HepG2 (cell line): Measurements from ENCODE around the gene MXD3. TPM values are rescaled to one million over a fixed set of nuclear protein-coding genes. Genes with fewer than 3 reads are reported as not detected.

Experiments
- ARID4A ChIP-seq: sonication (generic); formaldehyde crosslinking; IDR thresholded peaks from 2 replicates; pipeline ENCODE4 v1.5.0; 2020; ENCODE audit warnings: mild to moderate bottlenecking, missing genetic modification reagents, borderline replicate concordance
- CHD4 ChIP-seq: fragments of 200-600 bp; sonication (generic); IDR thresholded peaks from 2 replicates; pipeline ENCODE4 v1.7.0; 2017; ENCODE audit warnings: mild to moderate bottlenecking, low read length, borderline replicate concordance
- CREBL2 ChIP-seq: sonication (generic); formaldehyde crosslinking; IDR thresholded peaks from 2 replicates; pipeline ENCODE4 v1.8.1; 2023; ENCODE audit warnings: missing genetic modification reagents, mild to moderate bottlenecking, borderline replicate concordance
- DDIT3 ChIP-seq: sonication (generic); formaldehyde crosslinking; IDR thresholded peaks from 2 replicates; pipeline ENCODE4 v1.4.0; 2020; ENCODE audit warnings: mild to moderate bottlenecking, missing genetic modification reagents
- ELF3 ChIP-seq: IDR thresholded peaks from 2 replicates; pipeline ENCODE4 v1.6.1; 2016; ENCODE audit warnings: missing genetic modification reagents, missing compliant biosample characterization
- IRX3 ChIP-seq: sonication (generic); formaldehyde crosslinking; IDR thresholded peaks from 2 replicates; pipeline ENCODE4 v1.8.1; 2023; ENCODE audit warnings: mild to moderate bottlenecking, low read depth, missing genetic modification reagents, borderline replicate concordance
- NKX3-1 ChIP-seq: sonication (generic); formaldehyde crosslinking; IDR thresholded peaks from 2 replicates; pipeline ENCODE4 v1.5.0; 2020; ENCODE audit warnings: missing genetic modification reagents
- PCBP1 ChIP-seq: fragments of 200-400 bp; formaldehyde crosslinking; IDR thresholded peaks from 2 replicates; pipeline ENCODE4 v1.6.1; 2017; ENCODE audit warnings: mild to moderate bottlenecking, low read depth, low read length, borderline replicate concordance
- SETDB1 ChIP-seq: sonication (generic); formaldehyde crosslinking; IDR thresholded peaks from 2 replicates; pipeline ENCODE4 v1.5.1; 2020; ENCODE audit warnings: missing genetic modification reagents, mild to moderate bottlenecking, borderline replicate concordance
- YY1 ChIP-seq: IDR thresholded peaks from 2 replicates; pipeline ENCODE4 v1.6.1; 2011; ENCODE audit warnings: low read length, low read depth, moderate library complexity, mild to moderate bottlenecking; ENCODE audit not compliant: insufficient read depth, insufficient replicate concordance
- ZBED4 ChIP-seq: sonication (generic); formaldehyde crosslinking; IDR thresholded peaks from 2 replicates; pipeline ENCODE4 v1.4.0; 2020; ENCODE audit warnings: missing genetic modification reagents, borderline replicate concordance
- ZMAT3 ChIP-seq: sonication (generic); formaldehyde crosslinking; conservative IDR thresholded peaks from 2 replicates; pipeline ENCODE4 v1.7.0; 2021; ENCODE audit warnings: missing genetic modification reagents
- ZMYM4 ChIP-seq: sonication (generic); formaldehyde crosslinking; IDR thresholded peaks from 2 replicates; pipeline ENCODE4 v1.8.1; 2023; ENCODE audit warnings: mild to moderate bottlenecking, missing genetic modification reagents
- ZNF234 ChIP-seq: sonication (generic); formaldehyde crosslinking; conservative IDR thresholded peaks from 2 replicates; pipeline ENCODE4 v1.5.1; 2020; ENCODE audit warnings: mild to moderate bottlenecking, missing genetic modification reagents
- ZNF280B ChIP-seq: sonication (generic); formaldehyde crosslinking; IDR thresholded peaks from 2 replicates; pipeline ENCODE4 v1.5.0; 2020; ENCODE audit warnings: missing genetic modification reagents, mild to moderate bottlenecking, borderline replicate concordance
- ZNF451 ChIP-seq: sonication (generic); formaldehyde crosslinking; IDR thresholded peaks from 2 replicates; pipeline ENCODE4 v1.5.0; 2020; ENCODE audit warnings: mild to moderate bottlenecking, missing genetic modification reagents
- ZZZ3 ChIP-seq: sonication (generic); formaldehyde crosslinking; IDR thresholded peaks from 2 replicates; pipeline ENCODE4 v1.4.0; 2020; ENCODE audit warnings: missing genetic modification reagents, mild to moderate bottlenecking, borderline replicate concordance
- polyA plus RNA-seq, 8 experiments: library from polyadenylated mRNA; depleted of rRNA in 3 of 8; stranded (reverse) in 7 of 8; unstranded in 1 of 8; fragments of >200 nt; fragmentation: Illumina TruSeq in 4 of 8; extraction: Trizol in 4 of 8; gene quantifications; 2 replicates each; pipeline versions ENCODE4 v1.2.1 to v1.2.3, GENCODE V29; 2011 to 2016; ENCODE audit warnings: low read depth in 4 of 8, missing spikeins in 1 of 8, mixed read lengths in 1 of 8; ENCODE audit not compliant: insufficient read depth in 1 of 8
- total RNA-seq, 5 experiments: library from RNA; depleted of rRNA; stranded (reverse); fragments of >200 nt; fragmentation: Illumina TruSeq; extraction: Trizol; gene quantifications; 2 replicates each; pipeline ENCODE4 v1.2.3, GENCODE V29; 2016; ENCODE audit warnings: low read depth in 1 of 5

Gene MXD3
- total and polyA plus RNA-seq, 2 of the 13 experiments (the other 11 are each of a cell fraction or from before 2014, with no cell fraction given), result 10.5 to 12.8 TPM

GRCh38 chr5:177309351-177310191 is 2.1 kb downstream of the MXD3 start (continued):
- TF ChIP-seq ZNF280B (CRISPR knock-in tag) (no peak), NKX3-1 (CRISPR knock-in tag) (no peak), PCBP1 (no peak), ZMAT3 (CRISPR knock-in tag) (no peak), YY1 (no peak), SETDB1 (CRISPR knock-in tag) (no peak), ZMYM4 (CRISPR knock-in tag) (peak; percentile 28; the same call in 1 of the 2 replicates), IRX3 (CRISPR knock-in tag) (no peak), ZNF234 (CRISPR knock-in tag) (no peak), CREBL2 (CRISPR knock-in tag) (no peak), ARID4A (CRISPR knock-in tag) (peak; percentile 61; the same call in 1 of the 2 replicates), CHD4 (no peak), ZBED4 (CRISPR knock-in tag) (no peak), DDIT3 (CRISPR knock-in tag) (no peak), ZNF451 (no peak), ELF3 (no peak), ZZZ3 (CRISPR knock-in tag) (no peak)
